Naive thymus-derived CD4-positive, alpha-beta T cell (primary cell): ENCODE results near the gene HSPA6. TPM values are rescaled to one million over a fixed set of nuclear protein-coding genes. Genes with fewer than 3 reads are reported as not detected.
A peak's percentile ranks its signal among the peaks of the same experiment; 100 is the strongest.
"Not testable (repeated sequence)": the region's sequence is repeated elsewhere in the genome, so short reads cannot be mapped to it uniquely, and the experiment has no call there.

Source experiments
- ATAC-seq: fragments of 150-1000 bp; cut with Tn5 transposase; 2 replicates; pipeline ENCODE4 v1.10.0; 2021; ENCODE audit warnings: mild to moderate bottlenecking, moderate library complexity
- CTCF ChIA-PET: fragments of 350-600 bp; sonication (Branson Sonifier 250); formaldehyde crosslinking; loops from one replicate; lab custom pipeline; 2021; ENCODE audit warnings: antibody characterized with exemption; lab: Charles Lee
- POLR2A ChIA-PET: fragments of 350-600 bp; sonication (Branson Sonifier 250); formaldehyde crosslinking; loops from one replicate; lab custom pipeline; 2021; ENCODE audit warnings: antibody characterized with exemption, inconsistent platforms; lab: Charles Lee
- DNase-seq, 9 donors: peaks; one replicate each; pipeline versions ENCODE4 v3.0.0 to v3.0.0-alpha.2; 2020 to 2022; ENCODE audit warnings: mixed read lengths in 1 of 9
- H3K27ac ChIP-seq: one replicate; pipeline ENCODE4 v1.7.0; 2013; ENCODE audit warnings: mild to moderate bottlenecking, low read depth, low read length, moderate library complexity
- H3K27me3 ChIP-seq, 2 donors: one replicate each; pipeline ENCODE4 v1.7.0; 2013; ENCODE audit warnings: low read length in 2 of 2, mild to moderate bottlenecking in 2 of 2, moderate library complexity in 2 of 2; ENCODE audit not compliant: control insufficient read depth in 2 of 2, insufficient read depth in 2 of 2
- H3K36me3 ChIP-seq, 3 experiments: 1 replicate in 2 of 3; 2 replicates in 1 of 3; pipeline ENCODE4 v1.7.0; 2013; ENCODE audit warnings: low read length in 3 of 3, mild to moderate bottlenecking in 3 of 3, moderate library complexity in 1 of 3; ENCODE audit not compliant: insufficient read depth in 3 of 3, control insufficient read depth in 2 of 3
- H3K4me1 ChIP-seq, 2 donors: one replicate each; pipeline ENCODE4 v1.7.0; 2013; ENCODE audit warnings: low read length in 2 of 2, mild to moderate bottlenecking in 2 of 2, moderate library complexity in 1 of 2; ENCODE audit not compliant: control insufficient read depth in 2 of 2, insufficient read depth in 2 of 2
- H3K4me3 ChIP-seq: 2 replicates; pipeline ENCODE4 v1.7.0; 2013; ENCODE audit warnings: mild to moderate bottlenecking, low read length
- H3K9me3 ChIP-seq, 3 experiments: 1 replicate in 2 of 3; 2 replicates in 1 of 3; pipeline ENCODE4 v1.7.0; 2013; ENCODE audit warnings: low read length in 3 of 3; ENCODE audit not compliant: control insufficient read depth in 2 of 3
- H3K27ac Mint-ChIP-seq, 9 donors: one replicate each; pipeline ENCODE4 v1.8.0; 2020 to 2022; ENCODE audit warnings: mixed read lengths in 9 of 9, mild to moderate bottlenecking in 8 of 9, moderate library complexity in 5 of 9, inconsistent platforms in 2 of 9
- H3K27me3 Mint-ChIP-seq, 5 donors: one replicate each; pipeline ENCODE4 v1.8.0; 2021 to 2022; ENCODE audit warnings: mixed read lengths in 5 of 5, mild to moderate bottlenecking in 1 of 5
- H3K36me3 Mint-ChIP-seq, 5 donors: one replicate each; pipeline ENCODE4 v1.8.0; 2020 to 2022; ENCODE audit warnings: mixed read lengths in 5 of 5, mild to moderate bottlenecking in 3 of 5, inconsistent platforms in 1 of 5
- H3K4me1 Mint-ChIP-seq, 7 donors: one replicate each; pipeline ENCODE4 v1.8.0; 2020 to 2022; ENCODE audit warnings: mixed read lengths in 7 of 7, mild to moderate bottlenecking in 3 of 7, inconsistent platforms in 1 of 7
- H3K4me3 Mint-ChIP-seq, 10 donors: one replicate each; pipeline ENCODE4 v1.8.0; 2020 to 2022; ENCODE audit warnings: mild to moderate bottlenecking in 10 of 10, mixed read lengths in 10 of 10, moderate library complexity in 6 of 10, inconsistent platforms in 2 of 10
- H3K9me3 Mint-ChIP-seq, 11 donors: one replicate each; pipeline ENCODE4 v1.8.0; 2020 to 2022; ENCODE audit warnings: mixed read lengths in 11 of 11, mild to moderate bottlenecking in 4 of 11, inconsistent platforms in 1 of 11, moderate library complexity in 1 of 11
- intact Hi-C, 2 donors: fragments of 100-400 bp; cut with micrococcal nuclease; formaldehyde crosslinking; loops; one replicate each; pipeline ENCODE4 v1.15.1; 2023
- polyA plus RNA-seq, 2 donors: library from polyadenylated mRNA; unstranded; fragments of 300-500 nt; fragmentation: Illumina TruSeq; gene quantifications; one replicate each; pipeline ENCODE4 v1.2.3, GENCODE V29; 2021
- total RNA-seq, 6 experiments: library from RNA in 5 of 6; stranded (reverse) in 5 of 6; gene quantifications; 1 replicate in 5 of 6; 2 replicates in 1 of 6; pipeline ENCODE4 v1.2.3 and lab custom pipeline; 2021 to 2026

HSPA6 gene
- total and polyA plus RNA-seq, 7 experiments from 2014 or later, result 0.32 to 3.5 (median 0.89) TPM; not detected in 2

DNA sequence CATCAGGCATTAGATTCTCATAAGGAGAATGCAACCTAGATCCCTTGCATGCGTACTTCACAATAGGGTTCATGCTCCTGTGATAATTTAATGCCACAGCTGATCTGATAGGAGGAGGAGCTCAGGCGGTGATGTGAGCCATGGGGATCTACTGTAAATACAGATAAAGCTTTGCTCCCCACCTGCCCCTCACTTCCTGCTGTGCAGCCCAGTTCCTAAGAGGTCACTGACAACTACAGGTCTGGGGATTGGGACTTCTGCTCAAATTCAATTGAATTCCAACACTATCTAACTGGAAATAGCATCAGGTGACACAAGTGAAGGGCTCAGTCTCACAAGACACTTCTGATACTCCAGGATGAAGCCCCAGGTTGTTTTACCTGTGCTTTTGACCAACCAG is 32.6 kb downstream of the HSPA6 start:
- intact Hi-C loops, H3K9me3 Mint-ChIP-seq, H3K27me3 Mint-ChIP-seq, DNase-seq, H3K27me3 ChIP-seq, H3K36me3 ChIP-seq, H3K4me3 Mint-ChIP-seq, H3K4me3 ChIP-seq, H3K27ac Mint-ChIP-seq, H3K27ac ChIP-seq, H3K4me1 ChIP-seq, ATAC-seq, POLR2A ChIA-PET, H3K36me3 Mint-ChIP-seq, CTCF ChIA-PET, H3K9me3 ChIP-seq: not testable (repeated sequence)
- peaks cover 8 to 22% (median 19%) of the 10 kb centered on the region in 7 donors for H3K4me1 Mint-ChIP-seq

GRCh38 chr1:161557506-161558450 is 33.4 kb downstream of the HSPA6 start:
- ATAC-seq, CTCF ChIA-PET, intact Hi-C loops, POLR2A ChIA-PET, DNase-seq, H3K4me3 Mint-ChIP-seq, H3K27ac ChIP-seq, H3K4me1 ChIP-seq, H3K36me3 Mint-ChIP-seq, H3K27me3 ChIP-seq, H3K9me3 ChIP-seq, H3K9me3 Mint-ChIP-seq, H3K27me3 Mint-ChIP-seq, H3K36me3 ChIP-seq, H3K4me3 ChIP-seq: not testable (repeated sequence)
- Mint-ChIP-seq H3K4me1 (peaks cover 8 to 25% (median 19%) of the 10 kb centered on the region in 7 donors), H3K27ac (peak overlapping the region in 1 of 9 donors; percentile 38)

GRCh38 chr1:161560960-161561715 is 36.8 kb downstream of the HSPA6 start:
- DNase-seq (peak in 1 of 9 donors; percentile 5), ATAC-seq (peak; percentile 87)
- Mint-ChIP-seq H3K4me3 (peak overlapping the region in 6 of 10 donors; percentile 21 to 65 (median 42)), H3K27ac (peak overlapping the region in 3 of 9 donors; percentile 28 to 49 (median 43)), H3K27me3 (peaks cover 0 to 16% (median 0%) of the 10 kb centered on the region in 5 donors), H3K4me1 (peaks cover 6 to 14% (median 11%) of the 10 kb centered on the region in 7 donors)
- H3K9me3 Mint-ChIP-seq, POLR2A ChIA-PET, H3K27me3 ChIP-seq, H3K4me3 ChIP-seq, H3K36me3 ChIP-seq, H3K9me3 ChIP-seq, H3K27ac ChIP-seq, H3K36me3 Mint-ChIP-seq, CTCF ChIA-PET, H3K4me1 ChIP-seq: not testable (repeated sequence)
- intact Hi-C loops, result loop anchor here in 1 of 2 donors (1.0 to 10.0 kb wide), 2 partner anchors 21 to 84 kb away; no protein-coding TSS in a partner anchor

DNA sequence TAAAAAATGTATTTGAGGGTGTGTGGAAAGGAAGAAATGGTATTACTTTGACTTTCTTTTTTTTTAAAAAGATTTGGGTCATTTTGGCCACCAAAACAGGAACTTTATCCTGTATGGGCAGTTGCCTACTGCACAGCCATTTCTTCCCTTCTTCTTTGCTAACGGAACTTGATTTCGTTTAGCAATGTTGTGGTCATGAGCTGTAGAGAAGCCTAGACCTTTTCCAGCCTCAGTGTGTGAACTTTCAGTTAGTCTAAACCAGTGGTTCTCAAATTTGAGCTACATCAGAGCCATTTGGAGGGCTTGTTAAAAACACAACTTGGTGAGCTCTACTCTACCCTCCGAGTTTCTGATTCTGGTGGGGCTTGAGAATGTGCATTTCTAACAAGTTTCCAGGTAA is 38.1 kb downstream of the HSPA6 start:
- intact Hi-C loops, result loop anchor here in 1 of 2 donors (10.0 kb wide), 1 partner anchor 82 kb away; no protein-coding TSS in a partner anchor
- peak; percentile 63 for ATAC-seq
- H3K36me3 Mint-ChIP-seq, H3K27ac ChIP-seq, H3K9me3 ChIP-seq, H3K27ac Mint-ChIP-seq, POLR2A ChIA-PET, H3K4me1 ChIP-seq, H3K27me3 ChIP-seq, H3K9me3 Mint-ChIP-seq, CTCF ChIA-PET, H3K4me3 ChIP-seq, DNase-seq, H3K4me3 Mint-ChIP-seq, H3K36me3 ChIP-seq: not testable (repeated sequence)
- Mint-ChIP-seq H3K27me3 (peaks cover 0 to 20% (median 0%) of the 10 kb centered on the region in 5 donors), H3K4me1 (peaks cover 11 to 18% (median 15%) of the 10 kb centered on the region in 7 donors)

GRCh38 chr1:161563522-161563921 is 39.2 kb downstream of the HSPA6 start:
- H3K4me3 Mint-ChIP-seq, H3K27me3 ChIP-seq, H3K4me3 ChIP-seq, H3K9me3 ChIP-seq, H3K36me3 Mint-ChIP-seq, H3K27ac Mint-ChIP-seq, CTCF ChIA-PET, DNase-seq, H3K4me1 ChIP-seq, H3K27ac ChIP-seq, H3K9me3 Mint-ChIP-seq, ATAC-seq, H3K36me3 ChIP-seq, POLR2A ChIA-PET: not testable (repeated sequence)
- H3K27me3 Mint-ChIP-seq, result peaks cover 0 to 20% (median 0%) of the 10 kb centered on the region in 5 donors
- intact Hi-C loops, result loop anchor here in 1 of 2 donors (10.0 kb wide), 1 partner anchor 81 kb away; no protein-coding TSS in a partner anchor
- H3K4me1 Mint-ChIP-seq, result peaks cover 11 to 18% (median 15%) of the 10 kb centered on the region in 7 donors

DNA sequence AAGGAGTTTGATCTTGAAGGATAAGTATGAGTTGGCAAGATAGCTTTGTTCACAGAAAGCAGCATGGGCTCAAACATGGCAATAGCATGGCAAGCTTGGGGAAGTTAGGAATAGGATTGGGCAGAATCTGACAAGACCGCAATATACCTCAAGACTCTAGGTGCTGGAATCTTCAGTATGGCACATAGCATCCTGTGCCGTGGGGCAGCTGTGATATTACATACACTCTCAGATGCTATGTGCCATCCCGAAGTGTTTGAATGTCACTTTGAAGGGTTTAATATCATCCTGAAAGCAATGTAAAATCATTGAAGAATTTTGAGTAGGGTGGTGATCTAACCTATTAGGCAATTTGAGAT is 42.2 kb downstream of the HSPA6 start:
- intact Hi-C loops, result loop anchor here (1.0 to 10.0 kb wide), 2 partner anchors 78 to 175 kb away; no protein-coding TSS in a partner anchor
- H3K27me3 ChIP-seq, H3K4me3 ChIP-seq, H3K27ac Mint-ChIP-seq, H3K9me3 Mint-ChIP-seq, H3K27ac ChIP-seq, H3K4me1 Mint-ChIP-seq, POLR2A ChIA-PET, DNase-seq, H3K9me3 ChIP-seq, ATAC-seq, H3K4me1 ChIP-seq, H3K36me3 ChIP-seq, H3K36me3 Mint-ChIP-seq, CTCF ChIA-PET: not testable (repeated sequence)
- Mint-ChIP-seq H3K27me3 (peaks cover 0 to 32% (median 5%) of the 10 kb centered on the region in 5 donors), H3K4me3 (peak overlapping the region in 1 of 10 donors; percentile 50)
